Astrocyte (in vitro differentiated cells and primary cell): Measurements from ENCODE around the gene SLC10A3. TPM values are rescaled to one million over a fixed set of nuclear protein-coding genes. Genes with fewer than 3 reads are reported as not detected.

Experiments used
- DNase-seq: peaks from one replicate; pipeline ENCODE4 v3.0.0-alpha.2; 2010; ENCODE audit warnings: low read depth
- FAIRE-seq: peaks from 2 replicates; lab custom pipeline; 2011; peaks lifted over from hg19 to GRCh38; lab: Jason Lieb, UNC
- H2AFZ ChIP-seq: 2 replicates; pipeline ENCODE4 v1.6.0; 2012; ENCODE audit warnings: low read depth, low read length, inconsistent platforms
- H3K27ac ChIP-seq: 2 replicates; pipeline ENCODE4 v1.5.1; 2011; ENCODE audit warnings: low read depth, low read length, inconsistent platforms
- H3K27me3 ChIP-seq: 2 replicates; pipeline ENCODE4 v1.6.0; 2011; ENCODE audit warnings: low read length, inconsistent platforms; ENCODE audit not compliant: insufficient read depth
- H3K36me3 ChIP-seq: 2 replicates; pipeline ENCODE4 v1.5.1; 2011; ENCODE audit warnings: low read length, inconsistent platforms; ENCODE audit not compliant: insufficient read depth
- H3K4me1 ChIP-seq: 2 replicates; pipeline ENCODE4 v1.5.1; 2011; ENCODE audit warnings: low read length, inconsistent platforms; ENCODE audit not compliant: insufficient read depth
- H3K4me2 ChIP-seq: 2 replicates; pipeline ENCODE4 v1.6.0; 2012; ENCODE audit warnings: low read length, inconsistent platforms
- H3K4me3 ChIP-seq: 2 replicates; pipeline ENCODE4 v1.5.1; 2011; ENCODE audit warnings: low read depth, mild to moderate bottlenecking, low read length, inconsistent platforms; ENCODE audit not compliant: insufficient read depth
- H3K79me2 ChIP-seq: 2 replicates; pipeline ENCODE4 v1.6.0; 2012; ENCODE audit warnings: mild to moderate bottlenecking, low read length, inconsistent platforms; ENCODE audit not compliant: insufficient read depth
- H3K9ac ChIP-seq: 2 replicates; pipeline ENCODE4 v1.6.0; 2012; ENCODE audit warnings: mild to moderate bottlenecking, low read length, inconsistent platforms
- H3K9me3 ChIP-seq: 2 replicates; pipeline ENCODE4 v1.5.1; 2012; ENCODE audit warnings: low read depth, mild to moderate bottlenecking, low read length, inconsistent platforms; ENCODE audit not compliant: insufficient read depth
- H4K20me1 ChIP-seq: 2 replicates; pipeline ENCODE4 v1.6.0; 2012; ENCODE audit warnings: low read length, inconsistent platforms; ENCODE audit not compliant: insufficient read depth
- H3K27ac Mint-ChIP-seq: one replicate; pipeline ENCODE4 v1.8.0; 2021; ENCODE audit warnings: mild to moderate bottlenecking, mixed read lengths; ENCODE audit not compliant: unreplicated experiment
- H3K27me3 Mint-ChIP-seq: one replicate; pipeline ENCODE4 v1.8.0; 2021; ENCODE audit warnings: low read depth, mixed read lengths; ENCODE audit not compliant: unreplicated experiment
- H3K36me3 Mint-ChIP-seq: one replicate; pipeline ENCODE4 v1.8.0; 2021; ENCODE audit warnings: low read depth, mixed read lengths; ENCODE audit not compliant: unreplicated experiment
- H3K4me1 Mint-ChIP-seq: one replicate; pipeline ENCODE4 v1.8.0; 2021; ENCODE audit warnings: low read depth, mixed read lengths; ENCODE audit not compliant: unreplicated experiment
- H3K4me3 Mint-ChIP-seq: one replicate; pipeline ENCODE4 v1.8.0; 2021; ENCODE audit warnings: mild to moderate bottlenecking, moderate library complexity, mixed read lengths; ENCODE audit not compliant: unreplicated experiment
- H3K9me3 Mint-ChIP-seq: one replicate; pipeline ENCODE4 v1.8.0; 2021; ENCODE audit warnings: mild to moderate bottlenecking, mixed read lengths; ENCODE audit not compliant: unreplicated experiment
- CTCF ChIP-seq: IDR thresholded peaks from 2 replicates; pipeline ENCODE4 v1.5.1; 2011; ENCODE audit warnings: low read depth, mild to moderate bottlenecking, inconsistent platforms, low read length, moderate library complexity; ENCODE audit not compliant: insufficient read depth
- EZH2 ChIP-seq: IDR thresholded peaks from 2 replicates; pipeline ENCODE4 v1.6.1; 2012; ENCODE audit warnings: mild to moderate bottlenecking, low read length, inconsistent platforms; ENCODE audit not compliant: insufficient read depth
- total RNA-seq: library from RNA; stranded (reverse); gene quantifications from 2 replicates; pipeline ENCODE4 v1.2.1, GENCODE V29; 2021

SLC10A3 gene
- total RNA-seq, 1 donor from 2014 or later: 24.4 TPM

GRCh38 chrX:154481911-154482601, 8.4 kb downstream of the SLC10A3 start:
- H3K27ac ChIP-seq: no peak overlapping the region
- H3K4me3 ChIP-seq: no peak overlapping the region
- no peaks in the 10 kb centered on the region for H3K36me3 ChIP-seq
- H3K27me3 ChIP-seq: no peaks in the 10 kb centered on the region
- H3K4me2 ChIP-seq: no peak overlapping the region
- Mint-ChIP-seq H3K4me1 (no peaks in the 10 kb centered on the region), H3K27me3 (no peaks in the 10 kb centered on the region), H3K9me3 (no peaks in the 10 kb centered on the region), H3K27ac (no peak overlapping the region), H3K4me3 (no peak overlapping the region), H3K36me3 (peaks cover 4% of the 10 kb centered on the region)
- peaks cover 12% of the 10 kb centered on the region for H3K79me2 ChIP-seq
- no peak overlapping the region for H2AFZ ChIP-seq
- no peak overlapping the region for H3K9ac ChIP-seq
- peaks cover 9% of the 10 kb centered on the region for H3K4me1 ChIP-seq
- TF ChIP-seq CTCF (no peak), EZH2 (no peak)
- no peak for DNase-seq
- no peak for FAIRE-seq
- no peaks in the 10 kb centered on the region for H4K20me1 ChIP-seq
- H3K9me3 ChIP-seq: no peaks in the 10 kb centered on the region

GRCh38 chrX:154481195-154481594, 9.2 kb downstream of the SLC10A3 start:
- Histone ChIP-seq H3K4me1 (peaks cover 7% of the 10 kb centered on the region), H3K9me3 (no peaks in the 10 kb centered on the region), H3K27me3 (no peaks in the 10 kb centered on the region), H3K4me2 (no peak overlapping the region), H2AFZ (no peak overlapping the region), H4K20me1 (no peaks in the 10 kb centered on the region), H3K79me2 (peaks cover 12% of the 10 kb centered on the region), H3K9ac (no peak overlapping the region), H3K27ac (no peak overlapping the region), H3K4me3 (no peak overlapping the region), H3K36me3 (no peaks in the 10 kb centered on the region)
- no peaks in the 10 kb centered on the region for H3K4me1 Mint-ChIP-seq
- FAIRE-seq (no peak), DNase-seq (no peak)
- H3K36me3 Mint-ChIP-seq: peaks cover 4% of the 10 kb centered on the region
- no peak overlapping the region for H3K27ac Mint-ChIP-seq
- no peaks in the 10 kb centered on the region for H3K27me3 Mint-ChIP-seq
- H3K9me3 Mint-ChIP-seq: no peaks in the 10 kb centered on the region
- H3K4me3 Mint-ChIP-seq: no peak overlapping the region
- TF ChIP-seq CTCF (no peak), EZH2 (no peak)
